ENCODE results near the gene NNMT.

Gene NNMT

DNA sequence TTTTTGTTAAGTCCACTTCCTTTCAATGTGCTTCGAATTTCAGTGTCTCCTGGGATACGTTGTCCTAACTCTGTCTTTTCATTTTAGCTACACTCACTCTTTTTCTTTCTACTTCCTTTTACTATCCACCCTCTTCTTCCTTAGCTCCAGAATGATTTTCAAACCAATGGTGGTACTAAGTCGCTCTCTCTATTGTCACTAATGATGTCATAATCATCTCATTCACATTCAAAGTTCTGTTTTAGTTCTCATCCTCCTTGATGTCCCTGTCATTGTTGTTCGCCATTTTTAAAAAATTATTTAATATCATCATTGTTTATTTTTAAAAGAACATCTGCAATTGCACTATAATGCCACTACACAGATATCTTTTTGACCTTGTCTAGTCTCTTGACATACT, 47.3 kb downstream of the NNMT start:
- no peaks in the 10 kb centered on the region for H3K27me3 ChIP-seq (ENCODE audit: control insufficient read depth, insufficient read depth, low read length)
- no peak overlapping the region for H3K9ac ChIP-seq
- no peaks in the 10 kb centered on the region for H3K9me3 ChIP-seq (ENCODE audit: control insufficient read depth, low read length)
- no peaks in the 10 kb centered on the region for H3K79me2 ChIP-seq
- no peaks in the 10 kb centered on the region for H3K4me1 ChIP-seq
- H2AFZ ChIP-seq, result no peak overlapping the region
- H3K4me3 ChIP-seq (ENCODE audit: low read depth, low read length), result no peak overlapping the region
- H3K36me3 ChIP-seq (ENCODE audit: control insufficient read depth, insufficient read depth, low read length), result no peaks in the 10 kb centered on the region
- no peak overlapping the region for H3K27ac ChIP-seq
- no peak overlapping the region for H3K4me2 ChIP-seq (ENCODE audit: low read length)
- TF ChIP-seq, protein P1, sequence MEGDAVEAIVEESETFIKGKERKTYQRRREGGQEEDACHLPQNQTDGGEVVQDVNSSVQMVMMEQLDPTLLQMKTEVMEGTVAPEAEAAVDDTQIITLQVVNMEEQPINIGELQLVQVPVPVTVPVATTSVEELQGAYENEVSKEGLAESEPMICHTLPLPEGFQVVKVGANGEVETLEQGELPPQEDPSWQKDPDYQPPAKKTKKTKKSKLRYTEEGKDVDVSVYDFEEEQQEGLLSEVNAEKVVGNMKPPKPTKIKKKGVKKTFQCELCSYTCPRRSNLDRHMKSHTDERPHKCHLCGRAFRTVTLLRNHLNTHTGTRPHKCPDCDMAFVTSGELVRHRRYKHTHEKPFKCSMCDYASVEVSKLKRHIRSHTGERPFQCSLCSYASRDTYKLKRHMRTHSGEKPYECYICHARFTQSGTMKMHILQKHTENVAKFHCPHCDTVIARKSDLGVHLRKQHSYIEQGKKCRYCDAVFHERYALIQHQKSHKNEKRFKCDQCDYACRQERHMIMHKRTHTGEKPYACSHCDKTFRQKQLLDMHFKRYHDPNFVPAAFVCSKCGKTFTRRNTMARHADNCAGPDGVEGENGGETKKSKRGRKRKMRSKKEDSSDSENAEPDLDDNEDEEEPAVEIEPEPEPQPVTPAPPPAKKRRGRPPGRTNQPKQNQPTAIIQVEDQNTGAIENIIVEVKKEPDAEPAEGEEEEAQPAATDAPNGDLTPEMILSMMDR (IDR thresholded peaks at IDR 0.05), result no peak

DNA sequence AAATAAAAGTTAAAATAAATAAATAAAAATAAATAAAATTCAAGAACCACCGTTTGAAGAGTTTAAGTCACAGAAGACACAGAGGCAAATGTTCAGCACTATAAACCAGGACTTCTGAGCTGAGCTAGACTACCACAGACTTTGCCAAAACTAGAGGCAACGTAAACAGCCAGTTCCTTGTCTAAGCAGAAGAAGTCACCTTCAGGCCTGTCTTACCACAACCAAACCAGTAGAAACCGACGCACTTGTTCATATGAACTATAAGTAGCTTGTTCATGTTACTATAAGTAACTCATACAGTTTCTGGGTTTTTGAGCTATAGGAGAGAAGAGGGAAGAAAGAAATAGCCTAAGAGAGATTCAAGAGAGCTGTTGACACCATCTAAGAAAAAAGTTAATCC, 48.3 kb downstream of the NNMT start:
- no peak overlapping the region for H3K4me3 ChIP-seq (ENCODE audit: low read depth, low read length)
- H3K4me2 ChIP-seq (ENCODE audit: low read length), result no peak overlapping the region
- H3K27me3 ChIP-seq (ENCODE audit: control insufficient read depth, insufficient read depth, low read length), result no peaks in the 10 kb centered on the region
- no peaks in the 10 kb centered on the region for H3K79me2 ChIP-seq
- H3K9ac ChIP-seq, result no peak overlapping the region
- no peak overlapping the region for H3K27ac ChIP-seq
- TF ChIP-seq, protein P1 (IDR thresholded peaks at IDR 0.05), result no peak
- H3K36me3 ChIP-seq (ENCODE audit: control insufficient read depth, insufficient read depth, low read length), result no peaks in the 10 kb centered on the region
- H2AFZ ChIP-seq, result no peak overlapping the region
- no peaks in the 10 kb centered on the region for H3K9me3 ChIP-seq (ENCODE audit: control insufficient read depth, low read length)
- H3K4me1 ChIP-seq, result no peaks in the 10 kb centered on the region

DNA sequence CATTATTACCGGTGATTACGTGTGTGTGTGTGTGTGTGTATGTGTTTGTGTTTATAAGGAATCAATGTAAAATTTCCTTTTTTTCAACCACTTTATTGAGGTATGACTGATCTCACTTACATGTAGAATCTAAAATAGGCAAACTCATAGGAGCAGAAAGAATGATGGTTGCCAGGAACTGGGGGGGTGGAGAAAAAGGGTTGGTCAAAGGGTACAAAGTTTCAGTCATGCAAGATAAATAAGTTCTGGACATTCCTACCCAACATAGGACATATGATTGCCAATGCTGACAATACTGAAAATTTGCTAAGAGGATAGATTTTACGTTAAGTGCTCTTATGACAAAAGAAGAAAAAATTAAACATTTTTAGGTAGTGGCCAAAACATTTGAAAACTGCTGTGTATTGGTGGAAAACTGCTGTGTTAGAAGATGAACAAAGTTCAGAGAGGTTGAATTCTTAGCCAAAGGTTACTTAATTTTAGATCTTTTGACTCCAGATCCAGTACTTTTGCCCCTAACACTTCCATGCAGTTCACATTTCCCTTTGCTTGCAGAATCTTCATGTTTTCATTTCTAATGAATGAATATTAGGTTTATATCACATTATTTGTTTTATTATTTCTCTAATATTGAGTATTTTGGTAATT, 49.5 kb downstream of the NNMT start:
- Histone ChIP-seq H3K27me3 (ENCODE audit: control insufficient read depth, insufficient read depth, low read length) (no peaks in the 10 kb centered on the region), H2AFZ (no peak overlapping the region), H3K4me2 (ENCODE audit: low read length) (no peak overlapping the region), H3K4me1 (no peaks in the 10 kb centered on the region), H3K27ac (no peak overlapping the region), H3K9ac (no peak overlapping the region), H3K79me2 (no peaks in the 10 kb centered on the region), H3K36me3 (ENCODE audit: control insufficient read depth, insufficient read depth, low read length) (no peaks in the 10 kb centered on the region), H3K9me3 (ENCODE audit: control insufficient read depth, low read length) (no peaks in the 10 kb centered on the region), H3K4me3 (ENCODE audit: low read depth, low read length) (no peak overlapping the region)
- TF ChIP-seq, protein P1 (IDR thresholded peaks at IDR 0.05), result no peak

DNA sequence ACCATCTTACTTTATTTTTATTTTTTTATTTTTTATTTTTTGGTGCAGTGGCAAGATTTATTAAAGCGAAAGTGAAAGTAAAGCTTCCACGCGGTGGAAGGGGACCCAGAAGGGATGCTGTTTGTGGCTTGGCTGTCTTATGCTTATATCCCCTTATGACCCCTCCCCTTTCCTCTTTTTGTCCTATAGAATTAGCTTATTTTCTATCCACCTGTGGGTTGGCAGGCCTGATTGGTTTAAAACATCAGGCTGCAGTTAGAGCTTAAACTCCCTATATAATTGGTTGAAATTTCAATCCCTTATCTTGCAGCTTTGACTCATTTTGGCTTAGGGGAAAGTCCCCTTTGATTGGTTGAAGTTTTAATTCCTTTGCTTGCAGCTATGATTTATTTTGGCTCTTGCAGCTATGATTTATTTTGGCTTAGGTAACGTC, 50.5 kb downstream of the NNMT start:
- TF ChIP-seq, protein P1 (IDR thresholded peaks at IDR 0.05), result no peak
- Histone ChIP-seq H3K27ac (no peak overlapping the region), H3K36me3 (ENCODE audit: control insufficient read depth, insufficient read depth, low read length) (no peaks in the 10 kb centered on the region), H3K9ac (no peak overlapping the region), H3K4me2 (ENCODE audit: low read length) (no peak overlapping the region), H3K79me2 (no peaks in the 10 kb centered on the region), H3K27me3 (ENCODE audit: control insufficient read depth, insufficient read depth, low read length) (no peaks in the 10 kb centered on the region), H3K4me3 (ENCODE audit: low read depth, low read length) (no peak overlapping the region), H2AFZ (no peak overlapping the region), H3K9me3 (ENCODE audit: control insufficient read depth, low read length) (no peaks in the 10 kb centered on the region), H3K4me1 (no peaks in the 10 kb centered on the region)
